HepG2 (cell line): ENCODE results near the gene PLAA. TPM values are rescaled to one million over a fixed set of nuclear protein-coding genes. Genes with fewer than 3 reads are reported as not detected.

ENCODE experiments used
- AGO1 ChIP-seq: fragments of 200-400 bp; formaldehyde crosslinking; IDR thresholded peaks from 2 replicates; pipeline ENCODE4 v1.6.1; 2017; ENCODE audit warnings: mild to moderate bottlenecking, low read depth, low read length, moderate library complexity; ENCODE audit not compliant: poor library complexity, severe bottlenecking
- FOSL1 ChIP-seq: sonication (generic); formaldehyde crosslinking; IDR thresholded peaks from 2 replicates; pipeline ENCODE4 v1.9.0; 2021; ENCODE audit warnings: missing genetic modification reagents, borderline replicate concordance
- KDM4B ChIP-seq: sonication (generic); formaldehyde crosslinking; IDR thresholded peaks from 2 replicates; pipeline ENCODE4 v1.4.0; 2020; ENCODE audit warnings: missing genetic modification reagents
- NAIF1 ChIP-seq: sonication (generic); formaldehyde crosslinking; IDR thresholded peaks from 2 replicates; pipeline ENCODE4 v1.5.0; 2020; ENCODE audit warnings: mild to moderate bottlenecking, missing genetic modification reagents, borderline replicate concordance
- PAF1 ChIP-seq: IDR thresholded peaks from 2 replicates; pipeline ENCODE4 v1.6.1; 2016; ENCODE audit warnings: missing genetic modification reagents, missing compliant biosample characterization
- RFX5 ChIP-seq: IDR thresholded peaks from 2 replicates; pipeline ENCODE4 v1.6.1; 2011; ENCODE audit warnings: low read depth, low read length, improper control_type of control experiment
- SSRP1 ChIP-seq: IDR thresholded peaks from 2 replicates; pipeline ENCODE4 v1.6.1; 2016; ENCODE audit warnings: control low read depth
- TAF15 ChIP-seq: fragments of 200-400 bp; formaldehyde crosslinking; IDR thresholded peaks from one replicate; pipeline ENCODE4 v1.6.1; 2018; ENCODE audit warnings: mild to moderate bottlenecking, low read depth, low read length; ENCODE audit not compliant: poor library complexity, severe bottlenecking
- TSC22D2 ChIP-seq: sonication (generic); formaldehyde crosslinking; IDR thresholded peaks from 2 replicates; pipeline ENCODE4 v1.5.1; 2020; ENCODE audit warnings: missing genetic modification reagents, mild to moderate bottlenecking, borderline replicate concordance
- ZNF143 ChIP-seq: sonication (generic); formaldehyde crosslinking; IDR thresholded peaks from 2 replicates; pipeline ENCODE4 v1.4.0; 2020; ENCODE audit warnings: missing genetic modification reagents
- ZNF382 ChIP-seq: sonication (generic); formaldehyde crosslinking; IDR thresholded peaks from 2 replicates; pipeline ENCODE4 v1.5.0; 2020; ENCODE audit warnings: missing genetic modification reagents, mild to moderate bottlenecking, borderline replicate concordance
- ZNF776 ChIP-seq: sonication (generic); formaldehyde crosslinking; IDR thresholded peaks from 2 replicates; pipeline ENCODE4 v1.4.0; 2020; ENCODE audit warnings: mild to moderate bottlenecking, missing genetic modification reagents
- polyA plus RNA-seq, 8 experiments: library from polyadenylated mRNA; depleted of rRNA in 3 of 8; stranded (reverse) in 7 of 8; unstranded in 1 of 8; fragments of >200 nt; fragmentation: Illumina TruSeq in 4 of 8; extraction: Trizol in 4 of 8; gene quantifications; 2 replicates each; pipeline versions ENCODE4 v1.2.1 to v1.2.3, GENCODE V29; 2011 to 2016; ENCODE audit warnings: low read depth in 4 of 8, missing spikeins in 1 of 8, mixed read lengths in 1 of 8; ENCODE audit not compliant: insufficient read depth in 1 of 8
- total RNA-seq, 5 experiments: library from RNA; depleted of rRNA; stranded (reverse); fragments of >200 nt; fragmentation: Illumina TruSeq; extraction: Trizol; gene quantifications; 2 replicates each; pipeline ENCODE4 v1.2.3, GENCODE V29; 2016; ENCODE audit warnings: low read depth in 1 of 5
- TF ChIP-seq, protein P1 (sequence below): sonication (generic); formaldehyde crosslinking; IDR thresholded peaks from 2 replicates; pipeline ENCODE4 v1.4.0; 2020; ENCODE audit warnings: mild to moderate bottlenecking, missing genetic modification reagents
- TF ChIP-seq, protein P2 (sequence below): sonication (generic); formaldehyde crosslinking; IDR thresholded peaks from 2 replicates; pipeline ENCODE4 v1.4.0; 2020; ENCODE audit warnings: mild to moderate bottlenecking, missing genetic modification reagents
- TF ChIP-seq, protein P3 (sequence below): sonication (generic); formaldehyde crosslinking; IDR thresholded peaks from 2 replicates; pipeline ENCODE4 v1.8.0; 2022; ENCODE audit warnings: mild to moderate bottlenecking, missing genetic modification reagents, moderate library complexity
- TF ChIP-seq, protein P4 (sequence below), 2 experiments: sonication (generic) in 1 of 2; formaldehyde crosslinking in 1 of 2; IDR thresholded peaks; 2 replicates each; pipeline versions ENCODE4 v1.6.1 to v1.9.0; 2014 to 2022; ENCODE audit warnings: antibody characterized with exemption in 1 of 2, borderline replicate concordance in 1 of 2, inconsistent platforms in 1 of 2, low read depth in 1 of 2, missing genetic modification reagents in 1 of 2

Gene PLAA
- total and polyA plus RNA-seq, 2 of the 13 experiments (the other 11 are each of a cell fraction or from before 2014, with no cell fraction given) = 5.8 to 22.9 TPM

DNA sequence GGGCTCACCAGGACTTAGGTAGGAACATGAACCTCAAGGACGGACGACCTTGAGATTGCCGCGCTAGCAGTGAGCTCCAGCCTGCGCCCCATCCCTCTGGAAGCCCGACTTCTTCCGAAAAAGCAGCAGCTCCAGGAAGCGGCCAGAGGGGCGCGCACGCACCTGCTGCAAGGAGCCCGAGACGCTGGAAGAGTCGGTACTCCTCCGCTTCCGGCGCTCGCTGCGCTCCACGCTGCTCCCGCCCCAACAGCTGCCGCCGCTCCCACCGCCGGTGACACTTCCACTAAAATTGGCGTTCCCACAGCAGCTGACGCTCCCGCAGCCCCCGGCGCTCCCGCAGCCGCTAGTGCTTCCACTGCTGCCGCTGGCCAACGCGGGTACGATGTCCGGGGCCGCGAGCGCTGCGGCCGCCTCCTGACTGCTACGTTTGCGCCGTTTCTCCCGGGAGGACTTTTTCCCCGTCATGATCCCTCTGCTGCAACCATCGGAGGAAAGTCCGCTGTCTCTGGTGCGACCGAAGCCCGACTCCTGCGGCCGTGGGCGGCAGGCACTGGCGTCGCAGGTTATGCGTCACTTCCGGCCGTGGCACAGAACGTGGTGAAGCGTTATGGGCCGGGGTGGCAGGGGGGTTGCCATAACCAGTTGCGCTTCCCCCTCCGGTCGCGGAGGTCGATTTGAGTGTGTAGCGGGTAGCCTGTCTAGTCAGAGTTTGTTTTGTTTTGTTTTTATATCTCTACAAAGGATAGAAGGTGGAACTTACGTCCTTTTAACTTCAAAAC is 54.6 kb downstream of the PLAA start, which contains the start of gene CAAP1 (continued):
- TF ChIP-seq AGO1 (no peak), PAF1 (CRISPR knock-in tag) (no peak), FOSL1 (CRISPR knock-in tag) (peak; percentile 52), TAF15 (peak; percentile 95), KDM4B (CRISPR knock-in tag) (no peak; the same call in 1 of the 2 replicates), SSRP1 (CRISPR knock-in tag) (peak; percentile 60; the same call in 1 of the 2 replicates), ZNF776 (CRISPR knock-in tag) (peak; percentile 23; the same call in 1 of the 2 replicates), ZNF382 (CRISPR knock-in tag) (no peak), ZNF143 (CRISPR knock-in tag) (peak; percentile 70; the same call in 1 of the 2 replicates), TSC22D2 (CRISPR knock-in tag) (peak; percentile 91; the same call in 1 of the 2 replicates), RFX5 (peak; percentile 39; the same call in 1 of the 2 replicates), NAIF1 (peak; percentile 97)
- TF ChIP-seq, protein P1, sequence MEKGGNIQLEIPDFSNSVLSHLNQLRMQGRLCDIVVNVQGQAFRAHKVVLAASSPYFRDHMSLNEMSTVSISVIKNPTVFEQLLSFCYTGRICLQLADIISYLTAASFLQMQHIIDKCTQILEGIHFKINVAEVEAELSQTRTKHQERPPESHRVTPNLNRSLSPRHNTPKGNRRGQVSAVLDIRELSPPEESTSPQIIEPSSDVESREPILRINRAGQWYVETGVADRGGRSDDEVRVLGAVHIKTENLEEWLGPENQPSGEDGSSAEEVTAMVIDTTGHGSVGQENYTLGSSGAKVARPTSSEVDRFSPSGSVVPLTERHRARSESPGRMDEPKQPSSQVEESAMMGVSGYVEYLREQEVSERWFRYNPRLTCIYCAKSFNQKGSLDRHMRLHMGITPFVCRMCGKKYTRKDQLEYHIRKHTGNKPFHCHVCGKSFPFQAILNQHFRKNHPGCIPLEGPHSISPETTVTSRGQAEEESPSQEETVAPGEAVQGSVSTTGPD (CRISPR knock-in tag) = peak; percentile 72; the same call in 1 of the 2 replicates
- TF ChIP-seq, protein P2, sequence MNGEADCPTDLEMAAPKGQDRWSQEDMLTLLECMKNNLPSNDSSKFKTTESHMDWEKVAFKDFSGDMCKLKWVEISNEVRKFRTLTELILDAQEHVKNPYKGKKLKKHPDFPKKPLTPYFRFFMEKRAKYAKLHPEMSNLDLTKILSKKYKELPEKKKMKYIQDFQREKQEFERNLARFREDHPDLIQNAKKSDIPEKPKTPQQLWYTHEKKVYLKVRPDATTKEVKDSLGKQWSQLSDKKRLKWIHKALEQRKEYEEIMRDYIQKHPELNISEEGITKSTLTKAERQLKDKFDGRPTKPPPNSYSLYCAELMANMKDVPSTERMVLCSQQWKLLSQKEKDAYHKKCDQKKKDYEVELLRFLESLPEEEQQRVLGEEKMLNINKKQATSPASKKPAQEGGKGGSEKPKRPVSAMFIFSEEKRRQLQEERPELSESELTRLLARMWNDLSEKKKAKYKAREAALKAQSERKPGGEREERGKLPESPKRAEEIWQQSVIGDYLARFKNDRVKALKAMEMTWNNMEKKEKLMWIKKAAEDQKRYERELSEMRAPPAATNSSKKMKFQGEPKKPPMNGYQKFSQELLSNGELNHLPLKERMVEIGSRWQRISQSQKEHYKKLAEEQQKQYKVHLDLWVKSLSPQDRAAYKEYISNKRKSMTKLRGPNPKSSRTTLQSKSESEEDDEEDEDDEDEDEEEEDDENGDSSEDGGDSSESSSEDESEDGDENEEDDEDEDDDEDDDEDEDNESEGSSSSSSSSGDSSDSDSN (CRISPR knock-in tag) = peak; percentile 95
- TF ChIP-seq, protein P3, sequence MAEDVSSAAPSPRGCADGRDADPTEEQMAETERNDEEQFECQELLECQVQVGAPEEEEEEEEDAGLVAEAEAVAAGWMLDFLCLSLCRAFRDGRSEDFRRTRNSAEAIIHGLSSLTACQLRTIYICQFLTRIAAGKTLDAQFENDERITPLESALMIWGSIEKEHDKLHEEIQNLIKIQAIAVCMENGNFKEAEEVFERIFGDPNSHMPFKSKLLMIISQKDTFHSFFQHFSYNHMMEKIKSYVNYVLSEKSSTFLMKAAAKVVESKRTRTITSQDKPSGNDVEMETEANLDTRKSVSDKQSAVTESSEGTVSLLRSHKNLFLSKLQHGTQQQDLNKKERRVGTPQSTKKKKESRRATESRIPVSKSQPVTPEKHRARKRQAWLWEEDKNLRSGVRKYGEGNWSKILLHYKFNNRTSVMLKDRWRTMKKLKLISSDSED (CRISPR knock-in tag) = no peak
- TF ChIP-seq, protein P4, sequence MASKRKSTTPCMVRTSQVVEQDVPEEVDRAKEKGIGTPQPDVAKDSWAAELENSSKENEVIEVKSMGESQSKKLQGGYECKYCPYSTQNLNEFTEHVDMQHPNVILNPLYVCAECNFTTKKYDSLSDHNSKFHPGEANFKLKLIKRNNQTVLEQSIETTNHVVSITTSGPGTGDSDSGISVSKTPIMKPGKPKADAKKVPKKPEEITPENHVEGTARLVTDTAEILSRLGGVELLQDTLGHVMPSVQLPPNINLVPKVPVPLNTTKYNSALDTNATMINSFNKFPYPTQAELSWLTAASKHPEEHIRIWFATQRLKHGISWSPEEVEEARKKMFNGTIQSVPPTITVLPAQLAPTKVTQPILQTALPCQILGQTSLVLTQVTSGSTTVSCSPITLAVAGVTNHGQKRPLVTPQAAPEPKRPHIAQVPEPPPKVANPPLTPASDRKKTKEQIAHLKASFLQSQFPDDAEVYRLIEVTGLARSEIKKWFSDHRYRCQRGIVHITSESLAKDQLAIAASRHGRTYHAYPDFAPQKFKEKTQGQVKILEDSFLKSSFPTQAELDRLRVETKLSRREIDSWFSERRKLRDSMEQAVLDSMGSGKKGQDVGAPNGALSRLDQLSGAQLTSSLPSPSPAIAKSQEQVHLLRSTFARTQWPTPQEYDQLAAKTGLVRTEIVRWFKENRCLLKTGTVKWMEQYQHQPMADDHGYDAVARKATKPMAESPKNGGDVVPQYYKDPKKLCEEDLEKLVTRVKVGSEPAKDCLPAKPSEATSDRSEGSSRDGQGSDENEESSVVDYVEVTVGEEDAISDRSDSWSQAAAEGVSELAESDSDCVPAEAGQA (IDR thresholded peaks at IDR 0.05; ENCODE audit: low read depth) = peak; percentile 91
- TF ChIP-seq, protein P4 (CRISPR knock-in tag; IDR thresholded peaks at IDR 0.05; ENCODE audit: borderline replicate concordance) = no peak
